K562 (cell line): Measurements from ENCODE around the gene PYHIN1. TPM values are rescaled to one million over a fixed set of nuclear protein-coding genes. Genes with fewer than 3 reads are reported as not detected.

Source experiments
- ATF1 ChIP-seq, 2 experiments: fragments of 450-650 bp in 1 of 2; IDR thresholded peaks; 2 replicates each; pipeline ENCODE4 v1.6.1; 2016; ENCODE audit warnings: missing compliant biosample characterization in 1 of 2, missing genetic modification characterization in 1 of 2
- BRCA1 ChIP-seq, 2 experiments: fragments of 450-650 bp in 1 of 2; sonication (generic) in 1 of 2; formaldehyde crosslinking in 1 of 2; IDR thresholded peaks; 2 replicates each; pipeline versions ENCODE4 v1.5.0 to v1.6.1; 2017 to 2020; ENCODE audit warnings: mild to moderate bottlenecking in 1 of 2, missing genetic modification reagents in 1 of 2
- BRD9 ChIP-seq: fragments of 450-650 bp; IDR thresholded peaks from 2 replicates; pipeline ENCODE4 v1.6.1; 2018; ENCODE audit warnings: low read depth; ENCODE audit not compliant: partially characterized antibody
- ETV5 ChIP-seq: sonication (generic); formaldehyde crosslinking; IDR thresholded peaks from 2 replicates; pipeline ENCODE4 v1.4.0; 2020; ENCODE audit warnings: low read depth, mild to moderate bottlenecking, missing genetic modification reagents
- JUNB ChIP-seq: fragments of 450-650 bp; formaldehyde crosslinking; conservative IDR thresholded peaks from 2 replicates; pipeline ENCODE4 v1.4.0; 2020; ENCODE audit warnings: mild to moderate bottlenecking
- KLF13 ChIP-seq: fragments of 450-650 bp; IDR thresholded peaks from 2 replicates; pipeline ENCODE4 v1.6.1; 2016; ENCODE audit warnings: missing genetic modification characterization, low read depth, mild to moderate bottlenecking, missing compliant biosample characterization, moderate library complexity, borderline replicate concordance
- LARP7 ChIP-seq: fragments of 450-650 bp; IDR thresholded peaks from 2 replicates; pipeline ENCODE4 v1.6.1; 2016
- MED1 ChIP-seq: sonication (generic); formaldehyde crosslinking; IDR thresholded peaks from 2 replicates; pipeline ENCODE4 v1.8.1; 2023; ENCODE audit warnings: missing genetic modification reagents, borderline replicate concordance
- NR2C1 ChIP-seq, 2 experiments: fragments of 450-650 bp; IDR thresholded peaks; 2 replicates each; pipeline ENCODE4 v1.6.1; 2017; ENCODE audit warnings: mild to moderate bottlenecking in 2 of 2, antibody characterized with exemption in 1 of 2, inconsistent platforms in 1 of 2, missing compliant biosample characterization in 1 of 2, missing genetic modification characterization in 1 of 2
- PCBP2 ChIP-seq: fragments of 200-400 bp; formaldehyde crosslinking; IDR thresholded peaks from 2 replicates; pipeline ENCODE4 v1.6.1; 2018; ENCODE audit warnings: low read length, low read depth, mild to moderate bottlenecking, moderate library complexity; ENCODE audit not compliant: poor library complexity, severe bottlenecking
- POLR2AphosphoS5 ChIP-seq: IDR thresholded peaks from 2 replicates; pipeline ENCODE4 v1.6.1; 2011; ENCODE audit warnings: mild to moderate bottlenecking, low read depth, low read length, moderate library complexity; ENCODE audit not compliant: control insufficient read depth, insufficient read depth
- POU5F1 ChIP-seq: fragments of 150-350 bp; IDR thresholded peaks from 2 replicates; pipeline ENCODE4 v1.6.1; 2014; ENCODE audit warnings: borderline replicate concordance, low read length, low read depth, mild to moderate bottlenecking; ENCODE audit not compliant: partially characterized antibody
- RFX5 ChIP-seq: IDR thresholded peaks from 2 replicates; pipeline ENCODE4 v1.6.1; 2011; ENCODE audit warnings: low read depth, mild to moderate bottlenecking, improper control_type of control experiment, low read length
- SMC3 ChIP-seq: conservative IDR thresholded peaks from 2 replicates; pipeline ENCODE4 v1.6.1; 2011; ENCODE audit warnings: low read depth, low read length, improper control_type of control experiment; ENCODE audit not compliant: insufficient read depth
- TAL1 ChIP-seq: fragments of 450-650 bp; IDR thresholded peaks from 2 replicates; pipeline ENCODE4 v1.6.1; 2016; ENCODE audit warnings: mild to moderate bottlenecking
- TEAD1 ChIP-seq, 2 experiments: fragments of 450-650 bp in 1 of 2; sonication (generic) in 1 of 2; formaldehyde crosslinking; IDR thresholded peaks; 2 replicates each; pipeline versions ENCODE4 v1.4.0 to v1.8.0; 2020 to 2022; ENCODE audit warnings: mild to moderate bottlenecking in 2 of 2, missing genetic modification reagents in 1 of 2
- U2AF2 ChIP-seq: fragments of 200-400 bp; formaldehyde crosslinking; optimal IDR thresholded peaks from 2 replicates; pipeline ENCODE3; 2017; ENCODE audit warnings: low read depth, mild to moderate bottlenecking, low read length
- ZNF224 ChIP-seq: sonication (generic); formaldehyde crosslinking; IDR thresholded peaks from 2 replicates; pipeline ENCODE4 v1.8.0; 2022; ENCODE audit warnings: mild to moderate bottlenecking, missing genetic modification reagents
- ZNF436 ChIP-seq: fragments of 250-450, 450-650 bp; sonication (Bioruptor Pico); formaldehyde crosslinking; IDR thresholded peaks from 2 replicates; pipeline ENCODE4 v1.7.0; 2020; ENCODE audit warnings: mild to moderate bottlenecking
- ZNF589 ChIP-seq: fragments of 200-800 bp; sonication (Bioruptor generic); IDR thresholded peaks from 2 replicates; pipeline ENCODE4 v1.6.1; 2016; ENCODE audit warnings: low read depth, missing genetic modification characterization, missing compliant biosample characterization
- ZSCAN29 ChIP-seq: fragments of 450-650 bp; IDR thresholded peaks from 2 replicates; pipeline ENCODE4 v1.6.1; 2017
- polyA plus RNA-seq, 8 experiments: library from polyadenylated mRNA; depleted of rRNA in 4 of 8; stranded (reverse) in 5 of 8; unstranded in 3 of 8; fragments of >200 nt; fragmentation: Nextera tagmentation in 2 of 8; fragmentation: Illumina TruSeq in 1 of 8; extraction: Ambion mirVana in 2 of 8; extraction: Trizol in 1 of 8; gene quantifications; 2 replicates each; pipeline versions ENCODE4 v1.2.1 to v1.2.3, GENCODE V29; 2011 to 2014; ENCODE audit warnings: inconsistent platforms in 1 of 8, missing spikeins in 1 of 8
- total RNA-seq, 7 experiments: library from RNA; depleted of rRNA in 6 of 7; stranded (reverse); fragments of >200 nt in 6 of 7; fragmentation: Illumina TruSeq in 2 of 7; extraction: Trizol in 2 of 7; gene quantifications; 2 replicates each; pipeline versions ENCODE4 v1.2.1 to v1.2.3, GENCODE V29; 2011 to 2021; ENCODE audit warnings: low replicate concordance in 1 of 7
- TF ChIP-seq, protein P1 (sequence below): fragments of 250-450 bp; sonication (Bioruptor Pico); IDR thresholded peaks from 2 replicates; pipeline ENCODE4 v1.5.1; 2021; ENCODE audit warnings: mild to moderate bottlenecking
- TF ChIP-seq, protein P2 (sequence below): fragments of 450-650 bp; IDR thresholded peaks from 2 replicates; pipeline ENCODE4 v1.7.1; 2018; ENCODE audit warnings: mild to moderate bottlenecking, low read depth; ENCODE audit not compliant: partially characterized antibody
- TF ChIP-seq, protein P3 (sequence below): fragments of 250-450 bp; sonication (Bioruptor Pico); IDR thresholded peaks from 2 replicates; pipeline ENCODE4 v1.8.0; 2021; ENCODE audit warnings: mild to moderate bottlenecking, moderate library complexity

Gene PYHIN1
- total and polyA plus RNA-seq, 9 of the 15 experiments (the other 6 are each of a cell fraction or from before 2014, with no cell fraction given), result not detected

DNA sequence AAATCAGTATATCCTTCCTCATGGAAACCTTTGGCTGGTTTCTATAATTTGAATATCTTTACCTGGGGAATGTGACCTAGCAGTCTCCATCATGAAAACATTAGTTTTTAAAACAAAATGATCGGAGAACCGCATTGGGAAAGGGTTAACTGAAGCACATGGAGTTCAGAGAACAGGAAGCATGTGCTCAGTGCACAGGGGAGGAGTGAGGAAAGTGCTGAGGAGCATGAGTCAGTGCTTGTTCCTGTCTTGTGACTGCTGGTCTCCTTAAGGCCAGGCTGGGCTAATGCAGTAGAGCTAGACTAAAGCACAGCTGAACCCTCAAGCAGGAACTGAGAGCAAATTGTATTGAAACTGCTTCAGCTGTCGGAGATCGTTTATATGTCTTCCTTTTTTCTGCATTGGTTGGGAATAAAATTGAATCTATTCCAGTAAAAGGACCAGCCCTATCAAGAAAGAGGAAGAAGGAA, 84.1 kb downstream of the PYHIN1 start (continued):
- TF ChIP-seq TAL1 (no peak), POLR2AphosphoS5 (no peak), JUNB (no peak), RFX5 (no peak), ZNF436 (no peak), PCBP2 (no peak), LARP7 (no peak), ETV5 (CRISPR knock-in tag) (no peak), MED1 (CRISPR knock-in tag) (no peak), BRCA1 (IDR thresholded peaks at IDR 0.05) (no peak), BRCA1 (CRISPR knock-in tag; IDR thresholded peaks at IDR 0.05) (no peak), NR2C1 (IDR thresholded peaks at IDR 0.05) (peak; percentile 33; the same call in 1 of the 2 replicates), NR2C1 (tag; IDR thresholded peaks at IDR 0.05) (peak; percentile 74), U2AF2 (no peak), TEAD1 (CRISPR knock-in tag; IDR thresholded peaks at IDR 0.05) (peak in 1 of 2 experiments; percentile 67; a peak in 1 of 4 replicates), KLF13 (tag) (no peak), ZSCAN29 (no peak), BRD9 (no peak), ZNF589 (CRISPR knock-in tag) (peak; percentile 98), ZNF224 (CRISPR knock-in tag) (no peak), SMC3 (no peak), ATF1 (CRISPR knock-in tag; IDR thresholded peaks at IDR 0.05) (no peak), ATF1 (tag; IDR thresholded peaks at IDR 0.05) (0 out of 2 replicates have a peak, but pooled peaks have one; percentile 19), POU5F1 (no peak)
- TF ChIP-seq, protein P1, sequence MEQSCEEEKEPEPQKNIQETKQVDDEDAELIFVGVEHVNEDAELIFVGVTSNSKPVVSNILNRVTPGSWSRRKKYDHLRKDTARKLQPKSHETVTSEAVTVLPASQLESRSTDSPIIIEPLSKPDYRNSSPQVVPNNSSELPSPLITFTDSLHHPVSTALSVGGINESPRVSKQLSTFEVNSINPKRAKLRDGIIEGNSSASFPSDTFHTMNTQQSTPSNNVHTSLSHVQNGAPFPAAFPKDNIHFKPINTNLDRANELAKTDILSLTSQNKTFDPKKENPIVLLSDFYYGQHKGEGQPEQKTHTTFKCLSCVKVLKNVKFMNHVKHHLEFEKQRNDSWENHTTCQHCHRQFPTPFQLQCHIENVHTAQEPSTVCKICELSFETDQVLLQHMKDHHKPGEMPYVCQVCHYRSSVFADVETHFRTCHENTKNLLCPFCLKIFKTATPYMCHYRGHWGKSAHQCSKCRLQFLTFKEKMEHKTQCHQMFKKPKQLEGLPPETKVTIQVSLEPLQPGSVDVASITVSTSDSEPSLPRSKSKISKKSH (CRISPR knock-in tag), result no peak
- TF ChIP-seq, protein P2, sequence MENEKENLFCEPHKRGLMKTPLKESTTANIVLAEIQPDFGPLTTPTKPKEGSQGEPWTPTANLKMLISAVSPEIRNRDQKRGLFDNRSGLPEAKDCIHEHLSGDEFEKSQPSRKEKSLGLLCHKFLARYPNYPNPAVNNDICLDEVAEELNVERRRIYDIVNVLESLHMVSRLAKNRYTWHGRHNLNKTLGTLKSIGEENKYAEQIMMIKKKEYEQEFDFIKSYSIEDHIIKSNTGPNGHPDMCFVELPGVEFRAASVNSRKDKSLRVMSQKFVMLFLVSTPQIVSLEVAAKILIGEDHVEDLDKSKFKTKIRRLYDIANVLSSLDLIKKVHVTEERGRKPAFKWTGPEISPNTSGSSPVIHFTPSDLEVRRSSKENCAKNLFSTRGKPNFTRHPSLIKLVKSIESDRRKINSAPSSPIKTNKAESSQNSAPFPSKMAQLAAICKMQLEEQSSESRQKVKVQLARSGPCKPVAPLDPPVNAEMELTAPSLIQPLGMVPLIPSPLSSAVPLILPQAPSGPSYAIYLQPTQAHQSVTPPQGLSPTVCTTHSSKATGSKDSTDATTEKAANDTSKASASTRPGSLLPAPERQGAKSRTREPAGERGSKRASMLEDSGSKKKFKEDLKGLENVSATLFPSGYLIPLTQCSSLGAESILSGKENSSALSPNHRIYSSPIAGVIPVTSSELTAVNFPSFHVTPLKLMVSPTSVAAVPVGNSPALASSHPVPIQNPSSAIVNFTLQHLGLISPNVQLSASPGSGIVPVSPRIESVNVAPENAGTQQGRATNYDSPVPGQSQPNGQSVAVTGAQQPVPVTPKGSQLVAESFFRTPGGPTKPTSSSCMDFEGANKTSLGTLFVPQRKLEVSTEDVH, result no peak
- TF ChIP-seq, protein P3, sequence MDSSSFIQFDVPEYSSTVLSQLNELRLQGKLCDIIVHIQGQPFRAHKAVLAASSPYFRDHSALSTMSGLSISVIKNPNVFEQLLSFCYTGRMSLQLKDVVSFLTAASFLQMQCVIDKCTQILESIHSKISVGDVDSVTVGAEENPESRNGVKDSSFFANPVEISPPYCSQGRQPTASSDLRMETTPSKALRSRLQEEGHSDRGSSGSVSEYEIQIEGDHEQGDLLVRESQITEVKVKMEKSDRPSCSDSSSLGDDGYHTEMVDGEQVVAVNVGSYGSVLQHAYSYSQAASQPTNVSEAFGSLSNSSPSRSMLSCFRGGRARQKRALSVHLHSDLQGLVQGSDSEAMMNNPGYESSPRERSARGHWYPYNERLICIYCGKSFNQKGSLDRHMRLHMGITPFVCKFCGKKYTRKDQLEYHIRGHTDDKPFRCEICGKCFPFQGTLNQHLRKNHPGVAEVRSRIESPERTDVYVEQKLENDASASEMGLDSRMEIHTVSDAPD (CRISPR knock-in tag), result no peak
